Central memory CD8-positive, alpha-beta T cell (primary cell): ENCODE measurements around the gene NR2C2.
A peak's percentile ranks its signal among the peaks of the same experiment; 100 is the strongest.
"Not testable (repeated sequence)": the region's sequence is repeated elsewhere in the genome, so short reads cannot be mapped to it uniquely, and the experiment has no call there.

Experiments
- ATAC-seq: fragments of 150-1000 bp; cut with Tn5 transposase; replicated peaks from 2 replicates; pipeline ENCODE4 v1.10.0; 2022; ENCODE audit warnings: mild to moderate bottlenecking, moderate FRiP score, moderate number of reproducible peaks; ENCODE audit not compliant: poor library complexity, severe bottlenecking; ENCODE audit errors: extremely low read depth
- DNase-seq, 2 donors: peaks; one replicate each; pipeline ENCODE4 v3.0.0; 2021; ENCODE audit warnings: low spot score in 2 of 2
- H3K27ac Mint-ChIP-seq: one replicate; pipeline ENCODE4 v1.8.0; 2022; ENCODE audit warnings: low read depth, mild to moderate bottlenecking, moderate library complexity, mixed read lengths
- H3K27me3 Mint-ChIP-seq: one replicate; pipeline ENCODE4 v1.8.0; 2022; ENCODE audit warnings: mixed read lengths
- H3K36me3 Mint-ChIP-seq: one replicate; pipeline ENCODE4 v1.8.0; 2022; ENCODE audit warnings: mild to moderate bottlenecking, moderate library complexity, mixed read lengths; ENCODE audit not compliant: insufficient read depth
- H3K4me1 Mint-ChIP-seq: one replicate; pipeline ENCODE4 v1.8.0; 2022; ENCODE audit warnings: mixed read lengths
- H3K4me3 Mint-ChIP-seq: one replicate; pipeline ENCODE4 v1.8.0; 2022; ENCODE audit warnings: mild to moderate bottlenecking, moderate library complexity, mixed read lengths
- H3K9me3 Mint-ChIP-seq: one replicate; pipeline ENCODE4 v1.8.0; 2022; ENCODE audit warnings: mixed read lengths

The NR2C2 gene

DNA sequence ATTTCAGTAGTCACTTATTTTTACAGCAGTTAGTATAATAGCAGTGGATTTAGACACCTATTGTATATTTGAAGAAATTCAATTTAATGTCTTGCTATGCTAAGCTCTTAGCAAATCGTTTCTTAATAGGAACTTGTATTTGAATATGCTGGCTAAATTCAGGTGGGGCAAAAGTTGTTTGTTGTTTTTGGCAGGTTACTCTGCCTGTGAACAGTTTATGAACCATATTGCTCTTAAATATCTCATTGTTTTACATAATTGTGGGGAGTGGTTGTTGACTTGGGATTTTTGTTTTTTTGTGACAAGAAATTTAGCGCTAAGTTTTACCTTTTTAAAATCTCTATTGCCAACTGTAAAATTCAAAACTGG, 43.4 kb downstream of the NR2C2 start:
- peaks cover 56% of the 10 kb centered on the region for H3K4me1 Mint-ChIP-seq
- H3K27ac Mint-ChIP-seq = peak overlapping the region; percentile 44
- ATAC-seq (no peak), DNase-seq (no peak)
- H3K36me3 Mint-ChIP-seq = peaks cover 2% of the 10 kb centered on the region
- H3K4me3 Mint-ChIP-seq = no peak overlapping the region
- H3K27me3 Mint-ChIP-seq = no peaks in the 10 kb centered on the region
- H3K9me3 Mint-ChIP-seq = no peaks in the 10 kb centered on the region

DNA sequence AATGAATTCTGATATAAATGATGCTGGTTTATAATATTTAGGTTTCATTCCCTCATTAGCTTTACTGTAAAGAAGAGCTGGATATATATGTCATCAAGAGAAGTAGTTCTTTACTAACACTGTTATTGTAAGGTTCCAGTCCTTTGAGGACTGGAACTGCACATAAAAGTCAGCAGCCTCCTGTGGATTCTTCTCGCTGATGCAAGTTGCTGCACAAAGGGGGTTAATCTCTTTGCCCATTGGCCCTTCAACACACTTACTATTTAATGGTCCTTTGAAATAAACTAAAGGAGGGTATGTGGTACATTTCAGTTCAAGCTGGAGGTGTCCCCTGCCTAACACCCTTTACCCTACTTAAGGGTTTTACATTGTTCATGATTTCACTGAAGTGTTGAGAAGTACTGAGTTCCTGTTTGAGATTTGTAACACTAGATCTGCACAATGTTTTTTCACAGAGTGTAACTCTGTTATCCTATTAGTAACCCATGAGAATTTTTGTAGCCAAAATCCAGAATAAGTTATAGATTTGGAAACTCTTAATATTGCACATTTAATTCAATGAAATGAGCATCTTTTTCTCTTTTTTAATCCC, 43.9 kb downstream of the NR2C2 start:
- Mint-ChIP-seq H3K4me1 (peaks cover 53% of the 10 kb centered on the region), H3K9me3 (no peaks in the 10 kb centered on the region), H3K36me3 (peaks cover 2% of the 10 kb centered on the region), H3K4me3 (no peak overlapping the region), H3K27ac (peak overlapping the region; percentile 44), H3K27me3 (no peaks in the 10 kb centered on the region)
- no peak for ATAC-seq
- no peak for DNase-seq

- Mint-ChIP-seq H3K4me1 (peaks cover 48% of the 10 kb centered on the region), H3K27ac (no peak overlapping the region), H3K4me3 (no peak overlapping the region), H3K36me3 (no peaks in the 10 kb centered on the region), H3K9me3 (no peaks in the 10 kb centered on the region), H3K27me3 (no peaks in the 10 kb centered on the region)
- ATAC-seq (no peak), DNase-seq (no peak)
Measured at GRCh38 chr3:14991818-14992612, 44.6 kb downstream of the NR2C2 start.

- peaks cover 32% of the 10 kb centered on the region for H3K4me1 Mint-ChIP-seq
- no peak overlapping the region for H3K4me3 Mint-ChIP-seq
- ATAC-seq = no peak
- no peak overlapping the region for H3K27ac Mint-ChIP-seq
- peaks cover 10% of the 10 kb centered on the region for H3K36me3 Mint-ChIP-seq
- H3K27me3 Mint-ChIP-seq = no peaks in the 10 kb centered on the region
- peaks cover 5% of the 10 kb centered on the region for H3K9me3 Mint-ChIP-seq
- no peak for DNase-seq
Measured at GRCh38 chr3:14997941-14998340, 50.6 kb downstream of the NR2C2 start.

- not testable (repeated sequence) for H3K4me3 Mint-ChIP-seq, ATAC-seq
- peaks cover 12% of the 10 kb centered on the region for H3K36me3 Mint-ChIP-seq
Measured at GRCh38 chr3:14999182-14999581, 51.8 kb downstream of the NR2C2 start.

GRCh38 chr3:15007681-15008141, 60.3 kb downstream of the NR2C2 start:
- H3K27ac Mint-ChIP-seq = peak overlapping the region; percentile 60
- H3K4me1 Mint-ChIP-seq = peaks cover 19% of the 10 kb centered on the region
- DNase-seq = no peak

More at GRCh38 chr3:14999182-14999581, 51.8 kb downstream of the NR2C2 start:
- not testable (repeated sequence) for DNase-seq, H3K9me3 Mint-ChIP-seq, H3K27me3 Mint-ChIP-seq
- H3K27ac Mint-ChIP-seq = peak overlapping the region; percentile 46
- peaks cover 39% of the 10 kb centered on the region for H3K4me1 Mint-ChIP-seq

DNA sequence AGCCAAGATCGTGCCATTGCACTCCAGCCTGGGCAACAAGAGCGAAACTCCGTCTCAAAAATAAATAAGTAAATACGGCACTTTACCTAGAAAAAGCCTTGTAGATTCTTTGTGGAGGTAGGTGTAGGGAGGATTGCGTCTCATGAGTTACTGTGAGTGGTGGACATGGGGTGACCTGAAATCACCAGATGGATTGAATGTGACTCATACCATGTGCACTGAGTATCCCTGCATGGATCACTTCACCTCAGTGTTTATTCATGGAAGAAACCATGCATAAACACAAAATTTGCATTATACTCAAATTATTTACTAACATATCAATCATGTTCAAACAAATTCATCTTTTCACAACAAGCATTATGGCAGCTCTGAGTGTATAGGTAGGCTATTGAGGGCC, 61.8 kb downstream of the NR2C2 start:
- DNase-seq = no peak
- H3K4me3 Mint-ChIP-seq = no peak overlapping the region
- peaks cover 12% of the 10 kb centered on the region for H3K4me1 Mint-ChIP-seq

More at GRCh38 chr3:15007681-15008141, 60.3 kb downstream of the NR2C2 start:
- Mint-ChIP-seq H3K4me3 (no peak overlapping the region), H3K36me3 (peaks cover 39% of the 10 kb centered on the region), H3K27me3 (no peaks in the 10 kb centered on the region), H3K9me3 (no peaks in the 10 kb centered on the region)
- ATAC-seq = no peak

DNA sequence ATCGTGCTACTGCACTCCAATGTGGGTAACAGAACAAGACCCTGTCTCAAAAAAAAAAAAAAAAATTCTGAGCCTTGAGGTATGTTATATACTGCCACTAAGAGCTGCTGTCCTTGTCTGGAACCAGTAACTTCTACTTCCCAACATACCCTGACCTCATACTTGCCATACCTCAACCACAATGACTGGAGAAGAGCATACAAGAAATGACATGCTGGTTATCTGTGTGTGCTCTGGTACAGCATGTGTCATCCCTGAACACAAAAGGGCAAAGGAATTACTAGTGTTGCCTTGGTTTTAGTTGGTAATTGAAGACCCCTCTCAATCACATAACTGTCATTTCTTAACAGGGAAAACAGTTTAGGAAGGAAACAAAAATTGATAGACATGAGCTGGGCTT, 63.3 kb downstream of the NR2C2 start:
- Mint-ChIP-seq H3K4me3 (no peak overlapping the region), H3K27ac (no peak overlapping the region), H3K9me3 (no peaks in the 10 kb centered on the region), H3K36me3 (peaks cover 52% of the 10 kb centered on the region), H3K4me1 (peaks cover 12% of the 10 kb centered on the region), H3K27me3 (no peaks in the 10 kb centered on the region)
- no peak for ATAC-seq
- DNase-seq = no peak

More for the DNA sequence above, 61.8 kb downstream of the NR2C2 start:
- ATAC-seq = no peak
- Mint-ChIP-seq H3K27me3 (no peaks in the 10 kb centered on the region), H3K27ac (no peak overlapping the region), H3K9me3 (no peaks in the 10 kb centered on the region), H3K36me3 (peaks cover 47% of the 10 kb centered on the region)

DNA sequence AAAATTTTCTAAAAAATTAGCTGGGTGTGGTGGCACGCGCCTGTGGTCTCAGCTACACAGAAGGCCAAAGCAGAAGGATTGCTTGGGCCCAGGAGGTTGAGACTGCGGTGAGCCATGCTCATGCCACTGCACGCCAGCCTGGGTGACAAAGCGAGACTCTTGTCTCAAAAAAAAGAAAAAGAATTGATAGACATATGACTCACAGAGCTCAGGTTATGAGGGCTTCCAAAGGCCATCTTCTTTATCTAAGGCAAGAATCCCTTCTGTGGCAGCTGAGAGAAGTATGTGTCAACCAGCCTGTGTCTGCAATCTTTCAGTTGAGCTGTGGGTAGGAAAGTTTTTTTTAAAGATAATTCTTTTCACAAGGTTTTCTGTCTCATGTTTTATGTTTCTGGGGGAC, 63.8 kb downstream of the NR2C2 start:
- ATAC-seq = no peak
- DNase-seq = no peak

DNA sequence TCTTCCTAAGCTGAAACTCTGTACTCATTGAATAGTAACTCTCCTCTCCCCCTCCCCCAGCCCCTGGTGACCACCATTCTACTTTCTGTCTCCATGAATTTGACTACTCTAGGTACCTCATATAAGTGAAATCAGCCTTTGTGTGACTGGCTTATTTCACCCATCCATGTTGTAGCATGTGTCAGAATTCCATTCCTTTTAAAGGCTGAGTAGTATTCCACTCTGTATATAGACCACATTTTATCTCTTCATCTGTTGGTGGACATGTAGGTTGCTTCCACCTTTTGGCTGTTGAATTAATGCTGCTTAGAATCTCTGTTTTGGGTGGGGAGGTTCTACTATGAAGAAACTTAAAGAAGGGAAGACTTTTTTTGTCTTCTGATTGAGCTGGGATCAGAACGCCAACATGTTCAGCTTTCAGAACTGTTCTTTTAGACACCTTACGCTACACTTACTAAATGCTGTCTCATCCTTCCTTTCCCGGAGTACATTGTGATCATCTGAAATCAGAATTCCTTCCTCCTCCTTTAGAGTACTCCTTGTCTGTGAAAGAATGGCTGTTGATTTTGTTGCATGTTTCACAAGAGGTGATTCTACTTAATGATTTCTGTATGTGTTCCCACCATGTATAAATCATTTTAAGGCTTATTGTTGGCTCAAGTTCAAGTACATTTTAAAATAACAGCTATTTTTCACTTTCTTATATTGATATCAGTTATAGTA, 67.4 kb downstream of the NR2C2 start:
- no peak for ATAC-seq
- no peak overlapping the region for H3K27ac Mint-ChIP-seq
- no peaks in the 10 kb centered on the region for H3K27me3 Mint-ChIP-seq
- no peak overlapping the region for H3K4me3 Mint-ChIP-seq
- DNase-seq = no peak
- no peaks in the 10 kb centered on the region for H3K9me3 Mint-ChIP-seq
- peaks cover 56% of the 10 kb centered on the region for H3K36me3 Mint-ChIP-seq
- H3K4me1 Mint-ChIP-seq = peaks cover 4% of the 10 kb centered on the region

More for the DNA sequence above, 63.8 kb downstream of the NR2C2 start:
- H3K9me3 Mint-ChIP-seq = no peaks in the 10 kb centered on the region
- H3K4me3 Mint-ChIP-seq = no peak overlapping the region
- H3K27me3 Mint-ChIP-seq = no peaks in the 10 kb centered on the region
- peaks cover 12% of the 10 kb centered on the region for H3K4me1 Mint-ChIP-seq
- H3K36me3 Mint-ChIP-seq = peaks cover 52% of the 10 kb centered on the region
- H3K27ac Mint-ChIP-seq = no peak overlapping the region

GRCh38 chr3:15015456-15015855, 68.1 kb downstream of the NR2C2 start:
- H3K27ac Mint-ChIP-seq = no peak overlapping the region
- peaks cover 4% of the 10 kb centered on the region for H3K4me1 Mint-ChIP-seq
- H3K4me3 Mint-ChIP-seq = no peak overlapping the region
- no peaks in the 10 kb centered on the region for H3K9me3 Mint-ChIP-seq
- H3K27me3 Mint-ChIP-seq = no peaks in the 10 kb centered on the region
- no peak for DNase-seq
- no peak for ATAC-seq
- peaks cover 54% of the 10 kb centered on the region for H3K36me3 Mint-ChIP-seq

GRCh38 chr3:15017191-15017590, 69.8 kb downstream of the NR2C2 start:
- H3K27ac Mint-ChIP-seq = no peak overlapping the region
- H3K36me3 Mint-ChIP-seq = peaks cover 59% of the 10 kb centered on the region
- no peak overlapping the region for H3K4me3 Mint-ChIP-seq
- DNase-seq (no peak), ATAC-seq (no peak)
- H3K9me3 Mint-ChIP-seq = no peaks in the 10 kb centered on the region
- no peaks in the 10 kb centered on the region for H3K4me1 Mint-ChIP-seq
- H3K27me3 Mint-ChIP-seq = no peaks in the 10 kb centered on the region
